Occipital lobe (tissue), 2 donors: Measurements from ENCODE around the gene PSMA7. TPM values are rescaled to one million over a fixed set of nuclear protein-coding genes. Genes with fewer than 3 reads are reported as not detected.
"Not testable (repeated sequence)": the region's sequence is repeated elsewhere in the genome, so short reads cannot be mapped to it uniquely, and the experiment has no call there.

Source experiments
- DNase-seq: peaks from one replicate; lab custom pipeline; 2025; lab: John Stamatoyannopoulos, UW
- total RNA-seq: library from RNA; depleted of rRNA; stranded (reverse); fragments of >200 nt; gene quantifications from one replicate; pipeline ENCODE4 v1.2.3, GENCODE V29; 2014

PSMA7 gene
- total RNA-seq, 1 donor from 2014 or later, result 107 TPM

GRCh38 chr20:62119591-62120364, 23.4 kb downstream of the PSMA7 start:
- DNase-seq, result no peak

- DNase-seq, result no peak
Observed at GRCh38 chr20:62119115-62119514, 24.1 kb downstream of the PSMA7 start.

- DNase-seq, result no peak
Observed at GRCh38 chr20:62118113-62119043, 24.8 kb downstream of the PSMA7 start.

- DNase-seq, result no peak
Observed at GRCh38 chr20:62117658-62118057, 25.5 kb downstream of the PSMA7 start.

- DNase-seq, result no peak
Observed at GRCh38 chr20:62117362-62117646, 25.9 kb downstream of the PSMA7 start.

- DNase-seq, result no peak
Observed at GRCh38 chr20:62116558-62117361, 26.4 kb downstream of the PSMA7 start.

GRCh38 chr20:62115800-62116407, 27.3 kb downstream of the PSMA7 start:
- DNase-seq, result not testable (repeated sequence)

GRCh38 chr20:62114894-62115293, 28.3 kb downstream of the PSMA7 start:
- no peak for DNase-seq

- no peak for DNase-seq
Observed at GRCh38 chr20:62112368-62112767, 30.8 kb downstream of the PSMA7 start.

- no peak for DNase-seq
Observed at GRCh38 chr20:62111148-62111547, 32.0 kb downstream of the PSMA7 start.

GRCh38 chr20:62105592-62105991, 37.6 kb downstream of the PSMA7 start:
- no peak for DNase-seq

GRCh38 chr20:62104791-62105345, 38.3 kb downstream of the PSMA7 start:
- no peak for DNase-seq

GRCh38 chr20:62104234-62104789, 38.9 kb downstream of the PSMA7 start:
- DNase-seq, result no peak

- no peak for DNase-seq
Observed at GRCh38 chr20:62103508-62104233, 39.5 kb downstream of the PSMA7 start.

- DNase-seq, result no peak
Observed at GRCh38 chr20:62101078-62101477, 42.1 kb downstream of the PSMA7 start.

- no peak for DNase-seq
Observed at GRCh38 chr20:62097881-62098407, 45.2 kb downstream of the PSMA7 start.

GRCh38 chr20:62096421-62097380, 46.5 kb downstream of the PSMA7 start:
- DNase-seq, result no peak

GRCh38 chr20:62089393-62089792, 53.8 kb downstream of the PSMA7 start:
- no peak for DNase-seq
